KMS-11 (cell line): ENCODE measurements around the gene ZCCHC10.

Source experiments
- H2AFZ ChIP-seq: fragments of 200-600 bp; sonication (generic); 2 replicates; pipeline ENCODE4 v1.6.1; 2016; ENCODE audit warnings: antibody characterized with exemption, mixed run types, low read depth
- H3K27ac ChIP-seq: fragments of 200-600 bp; sonication (generic); 2 replicates; pipeline ENCODE4 v1.6.1; 2016; ENCODE audit warnings: mild to moderate bottlenecking, mixed run types
- H3K27me3 ChIP-seq: fragments of 200-600 bp; sonication (generic); 2 replicates; pipeline ENCODE4 v1.6.1; 2017; ENCODE audit warnings: mild to moderate bottlenecking, low read depth, mixed run types, moderate library complexity; ENCODE audit not compliant: insufficient read depth
- H3K36me3 ChIP-seq: fragments of 200-600 bp; sonication (generic); 2 replicates; pipeline ENCODE4 v1.6.1; 2017; ENCODE audit warnings: mild to moderate bottlenecking, mixed run types; ENCODE audit not compliant: insufficient read depth
- H3K4me1 ChIP-seq: fragments of 200-600 bp; sonication (generic); 2 replicates; pipeline ENCODE4 v1.6.1; 2016; ENCODE audit warnings: mild to moderate bottlenecking, low read depth, mixed run types; ENCODE audit not compliant: poor library complexity, severe bottlenecking
- H3K4me2 ChIP-seq: fragments of 200-600 bp; sonication (generic); 2 replicates; pipeline ENCODE4 v1.7.0; 2016; ENCODE audit warnings: mild to moderate bottlenecking, mixed run types
- H3K4me3 ChIP-seq: fragments of 200-600 bp; sonication (generic); IDR thresholded peaks from 2 replicates; pipeline ENCODE4 v1.6.1; 2017; ENCODE audit warnings: low read depth, low read length, mixed read lengths; ENCODE audit not compliant: insufficient read depth
- H3K79me2 ChIP-seq: fragments of 200-600 bp; sonication (generic); 2 replicates; pipeline ENCODE4 v1.6.1; 2016; ENCODE audit warnings: low read depth, mixed run types; ENCODE audit not compliant: insufficient read depth
- H3K9ac ChIP-seq: fragments of 200-600 bp; sonication (generic); 2 replicates; pipeline ENCODE4 v1.6.1; 2016; ENCODE audit warnings: mild to moderate bottlenecking, mixed run types
- H4K20me1 ChIP-seq: fragments of 200-600 bp; sonication (generic); 2 replicates; pipeline ENCODE4 v1.6.1; 2016; ENCODE audit warnings: mild to moderate bottlenecking, mixed run types; ENCODE audit not compliant: insufficient read depth
- TF ChIP-seq, protein P1 (sequence below): fragments of 200-600 bp; sonication (generic); conservative IDR thresholded peaks from 2 replicates; pipeline ENCODE4 v1.6.1; 2017; ENCODE audit warnings: low read depth, mild to moderate bottlenecking, antibody characterized with exemption, low read length, moderate library complexity, mixed read lengths

The ZCCHC10 gene

DNA sequence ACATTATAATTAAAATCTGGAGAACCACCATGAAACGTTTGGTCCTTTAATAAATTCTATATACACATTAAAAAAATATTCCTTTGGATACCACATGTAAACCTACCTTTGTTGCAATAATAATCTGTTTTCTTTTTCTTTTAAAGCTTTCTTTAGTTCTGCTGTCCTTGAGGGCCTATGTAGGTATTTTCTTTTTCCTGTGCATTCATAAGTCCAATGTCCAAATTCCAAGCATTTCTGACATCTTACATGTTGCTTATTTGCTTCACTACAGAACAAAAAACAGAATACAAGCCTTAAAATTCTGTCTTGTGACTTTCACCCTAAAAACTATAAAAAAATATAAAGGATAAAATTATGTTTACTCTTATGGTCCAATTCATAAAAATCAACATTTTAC, 19.7 kb downstream of the ZCCHC10 start:
- Histone ChIP-seq H3K36me3 (no peaks in the 10 kb centered on the region; the same call in 1 of the 2 replicates), H4K20me1 (no peaks in the 10 kb centered on the region), H3K4me2 (no peak overlapping the region), H3K9ac (no peak overlapping the region), H3K4me1 (no peaks in the 10 kb centered on the region), H3K4me3 (no peak overlapping the region), H3K27me3 (no peaks in the 10 kb centered on the region), H3K79me2 (no peaks in the 10 kb centered on the region), H2AFZ (no peak overlapping the region), H3K27ac (no peak overlapping the region)
- TF ChIP-seq, protein P1, sequence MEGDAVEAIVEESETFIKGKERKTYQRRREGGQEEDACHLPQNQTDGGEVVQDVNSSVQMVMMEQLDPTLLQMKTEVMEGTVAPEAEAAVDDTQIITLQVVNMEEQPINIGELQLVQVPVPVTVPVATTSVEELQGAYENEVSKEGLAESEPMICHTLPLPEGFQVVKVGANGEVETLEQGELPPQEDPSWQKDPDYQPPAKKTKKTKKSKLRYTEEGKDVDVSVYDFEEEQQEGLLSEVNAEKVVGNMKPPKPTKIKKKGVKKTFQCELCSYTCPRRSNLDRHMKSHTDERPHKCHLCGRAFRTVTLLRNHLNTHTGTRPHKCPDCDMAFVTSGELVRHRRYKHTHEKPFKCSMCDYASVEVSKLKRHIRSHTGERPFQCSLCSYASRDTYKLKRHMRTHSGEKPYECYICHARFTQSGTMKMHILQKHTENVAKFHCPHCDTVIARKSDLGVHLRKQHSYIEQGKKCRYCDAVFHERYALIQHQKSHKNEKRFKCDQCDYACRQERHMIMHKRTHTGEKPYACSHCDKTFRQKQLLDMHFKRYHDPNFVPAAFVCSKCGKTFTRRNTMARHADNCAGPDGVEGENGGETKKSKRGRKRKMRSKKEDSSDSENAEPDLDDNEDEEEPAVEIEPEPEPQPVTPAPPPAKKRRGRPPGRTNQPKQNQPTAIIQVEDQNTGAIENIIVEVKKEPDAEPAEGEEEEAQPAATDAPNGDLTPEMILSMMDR, result no peak

- no peaks in the 10 kb centered on the region for H4K20me1 ChIP-seq
- no peak overlapping the region for H3K4me2 ChIP-seq
- H3K4me3 ChIP-seq, result no peak overlapping the region
- no peak overlapping the region for H2AFZ ChIP-seq
- H3K4me1 ChIP-seq, result peaks cover 9% of the 10 kb centered on the region
- H3K9ac ChIP-seq, result no peak overlapping the region
- TF ChIP-seq, protein P1, result no peak
- H3K27me3 ChIP-seq, result no peaks in the 10 kb centered on the region
- no peaks in the 10 kb centered on the region; the same call in 1 of the 2 replicates for H3K36me3 ChIP-seq
- H3K79me2 ChIP-seq, result no peaks in the 10 kb centered on the region
- no peak overlapping the region for H3K27ac ChIP-seq
These were observed 27.1 kb downstream of the ZCCHC10 start for GRCh38 chr5:132999246-132999645.

DNA sequence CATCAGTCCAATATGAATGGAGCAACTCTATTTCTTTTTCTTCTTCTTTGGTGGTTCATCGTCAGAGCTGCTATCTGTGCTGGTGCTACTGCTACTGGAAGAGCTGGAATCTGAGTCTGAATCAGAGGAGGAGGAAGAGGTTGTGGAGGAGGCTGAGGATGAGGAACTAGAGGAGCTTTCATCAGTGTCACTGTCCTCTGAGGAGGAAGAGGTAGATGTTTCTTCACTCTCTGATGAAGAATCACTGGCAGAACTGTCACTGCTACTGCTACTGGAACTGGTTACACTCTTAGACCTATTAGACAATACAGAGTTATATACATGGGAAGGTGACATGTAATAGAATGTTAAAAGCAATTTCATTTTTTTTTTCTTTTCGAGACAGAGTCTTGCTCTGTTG, 27.8 kb downstream of the ZCCHC10 start:
- H3K9ac ChIP-seq, result no peak overlapping the region
- H3K27me3 ChIP-seq, result no peaks in the 10 kb centered on the region
- no peak overlapping the region for H3K4me3 ChIP-seq
- H3K79me2 ChIP-seq, result no peaks in the 10 kb centered on the region
- peaks cover 16% of the 10 kb centered on the region for H3K4me1 ChIP-seq
- TF ChIP-seq, protein P1, result no peak
- no peak overlapping the region for H2AFZ ChIP-seq
- no peaks in the 10 kb centered on the region; the same call in 1 of the 2 replicates for H3K36me3 ChIP-seq
- no peak overlapping the region for H3K27ac ChIP-seq
- H3K4me2 ChIP-seq, result no peak overlapping the region
- H4K20me1 ChIP-seq, result no peaks in the 10 kb centered on the region

DNA sequence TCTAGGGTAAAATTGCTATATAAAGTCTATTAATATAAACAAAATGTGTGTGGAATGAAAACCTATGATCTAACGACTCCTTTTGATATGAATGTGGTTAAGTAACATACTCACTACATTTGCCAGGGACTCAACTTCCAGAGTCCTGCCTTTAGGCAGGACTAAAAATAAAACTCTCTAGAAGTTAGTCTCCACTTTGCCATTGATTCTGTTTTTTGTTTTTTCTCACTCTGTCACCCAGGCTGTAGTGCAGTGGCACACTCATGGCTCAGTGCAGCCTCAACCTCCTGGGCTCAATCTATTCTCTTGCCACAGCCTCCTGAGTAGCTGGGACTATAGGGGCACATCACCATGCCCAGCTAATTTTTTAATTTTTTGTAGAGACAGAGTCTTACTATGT, 30.0 kb downstream of the ZCCHC10 start:
- H3K36me3 ChIP-seq, result no peaks in the 10 kb centered on the region
- no peaks in the 10 kb centered on the region for H3K79me2 ChIP-seq

More for the DNA sequence above, 30.0 kb downstream of the ZCCHC10 start:
- TF ChIP-seq, protein P1, result no peak
- no peak overlapping the region for H3K27ac ChIP-seq
- H3K4me2 ChIP-seq, result no peak overlapping the region
- H3K9ac ChIP-seq, result no peak overlapping the region
- H2AFZ ChIP-seq, result no peak overlapping the region
- peaks cover 17% of the 10 kb centered on the region for H3K4me1 ChIP-seq
- H3K27me3 ChIP-seq, result no peaks in the 10 kb centered on the region
- no peak overlapping the region for H3K4me3 ChIP-seq
- no peaks in the 10 kb centered on the region for H4K20me1 ChIP-seq
